MM.1S (cell line): Measurements from ENCODE around the gene COL27A1.

Experiments
- DNase-seq: peaks from one replicate; pipeline ENCODE4 v3.0.0-alpha.2; 2015
- H2AFZ ChIP-seq: fragments of 300-600 bp; sonication (generic); 2 replicates; pipeline ENCODE4 v1.6.0; 2016; ENCODE audit warnings: antibody characterized with exemption, low read length
- H3F3A ChIP-seq: fragments of 300-600 bp; sonication (generic); 2 replicates; pipeline ENCODE4 v1.6.1; 2016; ENCODE audit warnings: mild to moderate bottlenecking, antibody characterized with exemption, low read length, moderate library complexity, mixed read lengths; ENCODE audit not compliant: insufficient read depth
- H3K27ac ChIP-seq: fragments of 300-600 bp; sonication (generic); 2 replicates; pipeline ENCODE4 v1.5.1; 2016; ENCODE audit warnings: mild to moderate bottlenecking, low read length
- H3K27me3 ChIP-seq: fragments of 300-600 bp; sonication (generic); replicated peaks from 2 replicates; pipeline ENCODE4 v1.6.0; 2016; ENCODE audit warnings: low read length; ENCODE audit not compliant: insufficient read depth
- H3K36me3 ChIP-seq: fragments of 300-600 bp; sonication (generic); replicated peaks from 2 replicates; pipeline ENCODE4 v1.6.1; 2016; ENCODE audit warnings: mild to moderate bottlenecking, low read length, mixed read lengths; ENCODE audit not compliant: insufficient read depth
- H3K4me1 ChIP-seq: fragments of 300-600 bp; sonication (generic); 2 replicates; pipeline ENCODE4 v1.6.1; 2016; ENCODE audit warnings: low read length, mixed read lengths
- H3K4me2 ChIP-seq: fragments of 300-600 bp; sonication (generic); 2 replicates; pipeline ENCODE4 v1.6.0; 2016; ENCODE audit warnings: low read depth, low read length
- H3K4me3 ChIP-seq: fragments of 300-600 bp; sonication (generic); 2 replicates; pipeline ENCODE4 v1.5.1; 2016; ENCODE audit warnings: low read length, mixed read lengths
- H3K79me2 ChIP-seq: fragments of 300-600 bp; sonication (generic); 2 replicates; pipeline ENCODE4 v1.6.1; 2016; ENCODE audit warnings: mixed run types, low read length, mixed read lengths
- H3K9ac ChIP-seq: fragments of 300-600 bp; sonication (generic); 2 replicates; pipeline ENCODE4 v1.6.1; 2016; ENCODE audit warnings: low read length, mixed read lengths
- H3K9me2 ChIP-seq: fragments of 300-600 bp; sonication (generic); replicated peaks from 2 replicates; pipeline ENCODE4 v1.6.1; 2016; ENCODE audit warnings: mild to moderate bottlenecking, low read length, mixed read lengths; ENCODE audit not compliant: insufficient read depth
- H3K9me3 ChIP-seq: fragments of 300-600 bp; sonication (generic); replicated peaks from 2 replicates; pipeline ENCODE4 v1.6.1; 2016; ENCODE audit warnings: mild to moderate bottlenecking, low read length, mixed read lengths; ENCODE audit not compliant: insufficient read depth
- H4K20me1 ChIP-seq: fragments of 300-600 bp; sonication (generic); 2 replicates; pipeline ENCODE4 v1.6.1; 2016; ENCODE audit warnings: mild to moderate bottlenecking, low read length, moderate library complexity, mixed read lengths; ENCODE audit not compliant: insufficient read depth
- EZH2 ChIP-seq: fragments of 300-600 bp; sonication (generic); optimal IDR thresholded peaks from 2 replicates; pipeline ENCODE3; 2017; ENCODE audit warnings: low read depth, mild to moderate bottlenecking, antibody characterized with exemption, low read length, mixed read lengths
- EZH2phosphoT487 ChIP-seq: fragments of 300-600 bp; sonication (generic); IDR thresholded peaks from 2 replicates; pipeline ENCODE4 v1.6.1; 2018; ENCODE audit warnings: antibody characterized with exemption, low read length
- TF ChIP-seq, protein P1 (sequence below): fragments of 300-600 bp; sonication (generic); IDR thresholded peaks from 2 replicates; pipeline ENCODE4 v1.5.1; 2016; ENCODE audit warnings: antibody characterized with exemption, low read length, mixed read lengths

Gene COL27A1

DNA sequence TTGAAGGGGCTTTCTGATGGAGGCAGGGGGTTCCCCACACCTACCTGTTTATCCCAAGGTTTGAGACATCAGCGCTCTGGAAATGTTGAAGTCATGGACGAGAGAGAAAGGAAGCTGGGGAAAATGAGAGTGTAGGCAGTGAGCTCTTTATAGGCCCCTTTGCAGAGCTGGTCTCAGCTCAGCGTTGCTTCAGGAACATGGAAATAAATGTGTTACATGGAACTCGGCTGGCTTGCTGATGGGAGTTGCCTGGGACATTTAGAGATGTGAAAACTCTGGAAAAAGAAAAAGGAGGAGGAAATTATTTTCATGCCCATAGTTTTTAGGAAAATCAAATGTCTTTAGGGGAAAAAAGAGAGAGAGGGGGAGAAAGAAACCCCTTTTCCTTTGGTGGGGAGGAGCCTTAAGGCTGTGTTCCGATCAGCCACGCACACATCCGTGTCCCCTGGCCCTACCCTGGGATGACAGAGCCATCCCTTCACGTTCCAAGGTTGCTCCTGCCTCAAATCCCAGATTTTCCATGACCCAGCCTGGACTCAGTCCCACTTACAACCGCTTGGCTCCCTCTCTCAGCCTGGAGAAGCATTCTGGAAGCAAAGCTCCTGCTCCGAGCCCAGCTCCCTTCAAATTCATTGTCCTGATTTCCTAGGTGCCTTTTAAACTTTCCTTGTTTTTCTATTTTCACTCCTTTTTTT, 78.3 kb downstream of the COL27A1 start:
- no peaks in the 10 kb centered on the region for H3K9me2 ChIP-seq
- H3K27ac ChIP-seq = no peak overlapping the region
- peaks cover 9% of the 10 kb centered on the region for H3K27me3 ChIP-seq
- no peaks in the 10 kb centered on the region for H4K20me1 ChIP-seq
- no peak for TF ChIP-seq EZH2phosphoT487
- H3K4me3 ChIP-seq = no peak overlapping the region
- no peaks in the 10 kb centered on the region for H3K79me2 ChIP-seq
- no peaks in the 10 kb centered on the region for H3K9me3 ChIP-seq
- no peaks in the 10 kb centered on the region for H3K36me3 ChIP-seq
- no peaks in the 10 kb centered on the region for H3F3A ChIP-seq
- no peak overlapping the region for H2AFZ ChIP-seq
- H3K4me2 ChIP-seq = no peak overlapping the region
- H3K9ac ChIP-seq = no peak overlapping the region
- no peak for DNase-seq
- no peaks in the 10 kb centered on the region for H3K4me1 ChIP-seq

DNA sequence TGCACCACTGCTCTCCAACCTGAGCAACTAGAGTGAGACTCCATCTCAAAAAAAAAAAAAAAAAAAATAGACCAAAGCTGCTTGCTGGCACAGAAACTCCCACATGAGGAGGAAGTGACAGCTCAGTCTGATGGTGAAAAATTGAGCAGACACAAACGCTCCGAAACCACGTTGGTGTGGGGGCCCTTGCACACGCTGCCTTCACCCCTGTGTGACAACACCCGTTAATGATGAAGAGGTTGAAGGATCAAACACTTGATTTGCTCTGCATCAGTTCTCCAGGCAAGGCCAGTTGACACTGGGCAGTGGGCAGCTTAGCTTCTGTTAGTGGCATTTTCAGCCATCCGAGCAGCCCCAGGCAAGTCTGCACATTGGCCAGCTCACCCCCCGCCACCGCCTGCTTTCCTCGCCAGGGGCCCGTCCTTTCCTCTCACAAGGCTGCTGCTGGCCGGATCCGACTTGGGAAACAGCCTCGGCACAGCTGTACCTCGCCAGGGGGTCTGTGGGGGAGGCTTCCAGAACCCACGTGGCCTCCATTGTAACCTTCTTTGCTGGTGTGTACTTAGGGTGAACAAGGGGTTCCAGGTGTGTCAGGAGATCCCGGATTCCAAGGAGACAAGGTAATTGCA, 79.8 kb downstream of the COL27A1 start:
- H2AFZ ChIP-seq = no peak overlapping the region
- H3K36me3 ChIP-seq = no peaks in the 10 kb centered on the region
- no peaks in the 10 kb centered on the region for H3K9me2 ChIP-seq
- H3K9ac ChIP-seq = no peak overlapping the region
- H3K27me3 ChIP-seq = peaks cover 9% of the 10 kb centered on the region
- DNase-seq = no peak
- H3K4me3 ChIP-seq = no peak overlapping the region
- H3K4me1 ChIP-seq = no peaks in the 10 kb centered on the region
- H3K27ac ChIP-seq = no peak overlapping the region
- H3K79me2 ChIP-seq = no peaks in the 10 kb centered on the region
- TF ChIP-seq EZH2phosphoT487 (no peak), EZH2 (no peak)
- TF ChIP-seq, protein P1, sequence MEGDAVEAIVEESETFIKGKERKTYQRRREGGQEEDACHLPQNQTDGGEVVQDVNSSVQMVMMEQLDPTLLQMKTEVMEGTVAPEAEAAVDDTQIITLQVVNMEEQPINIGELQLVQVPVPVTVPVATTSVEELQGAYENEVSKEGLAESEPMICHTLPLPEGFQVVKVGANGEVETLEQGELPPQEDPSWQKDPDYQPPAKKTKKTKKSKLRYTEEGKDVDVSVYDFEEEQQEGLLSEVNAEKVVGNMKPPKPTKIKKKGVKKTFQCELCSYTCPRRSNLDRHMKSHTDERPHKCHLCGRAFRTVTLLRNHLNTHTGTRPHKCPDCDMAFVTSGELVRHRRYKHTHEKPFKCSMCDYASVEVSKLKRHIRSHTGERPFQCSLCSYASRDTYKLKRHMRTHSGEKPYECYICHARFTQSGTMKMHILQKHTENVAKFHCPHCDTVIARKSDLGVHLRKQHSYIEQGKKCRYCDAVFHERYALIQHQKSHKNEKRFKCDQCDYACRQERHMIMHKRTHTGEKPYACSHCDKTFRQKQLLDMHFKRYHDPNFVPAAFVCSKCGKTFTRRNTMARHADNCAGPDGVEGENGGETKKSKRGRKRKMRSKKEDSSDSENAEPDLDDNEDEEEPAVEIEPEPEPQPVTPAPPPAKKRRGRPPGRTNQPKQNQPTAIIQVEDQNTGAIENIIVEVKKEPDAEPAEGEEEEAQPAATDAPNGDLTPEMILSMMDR = no peak
- no peaks in the 10 kb centered on the region for H3F3A ChIP-seq
- no peak overlapping the region for H3K4me2 ChIP-seq
- H4K20me1 ChIP-seq = no peaks in the 10 kb centered on the region
- no peaks in the 10 kb centered on the region for H3K9me3 ChIP-seq

DNA sequence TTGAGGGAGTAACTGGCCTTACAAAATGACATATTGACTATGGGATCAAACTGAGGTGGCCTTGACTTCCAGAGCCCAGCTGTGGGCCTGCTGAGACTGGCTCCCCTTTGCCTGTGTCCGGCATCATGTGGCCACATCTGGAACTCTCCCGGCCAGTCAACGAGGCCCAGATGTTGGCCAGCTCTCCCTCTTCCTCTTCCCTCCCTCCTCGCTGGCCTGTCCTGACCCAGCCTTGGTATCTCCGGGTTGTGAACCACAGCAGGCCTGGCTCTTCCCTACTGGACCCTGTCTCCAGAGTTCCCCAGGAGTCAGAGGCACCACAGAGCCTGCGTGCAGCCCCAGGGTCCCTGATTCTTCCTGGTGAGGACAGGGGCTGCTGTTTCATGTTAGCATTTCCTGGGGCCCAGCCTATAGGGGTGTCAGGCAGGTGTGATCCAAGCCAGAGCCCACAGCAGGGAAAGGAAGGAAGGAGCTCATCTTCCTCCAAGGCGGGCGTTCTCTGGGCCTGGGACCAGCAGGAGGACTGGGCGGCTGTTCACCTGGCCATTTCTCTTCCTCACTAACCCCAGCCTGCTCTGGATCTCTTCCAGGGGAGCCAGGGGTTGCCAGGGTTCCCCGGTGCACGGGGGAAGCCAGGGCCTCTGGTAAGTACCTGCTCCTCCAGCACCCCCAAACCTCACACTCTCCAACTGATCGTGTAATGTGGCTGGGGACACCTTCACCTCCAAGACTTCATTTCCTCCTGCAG, 81.2 kb downstream of the COL27A1 start:
- Histone ChIP-seq H4K20me1 (no peaks in the 10 kb centered on the region), H3F3A (no peaks in the 10 kb centered on the region), H3K9me2 (no peaks in the 10 kb centered on the region), H3K4me3 (no peak overlapping the region), H3K9ac (no peak overlapping the region), H2AFZ (no peak overlapping the region), H3K79me2 (no peaks in the 10 kb centered on the region), H3K4me1 (no peaks in the 10 kb centered on the region), H3K27ac (no peak overlapping the region), H3K9me3 (no peaks in the 10 kb centered on the region), H3K4me2 (no peak overlapping the region), H3K36me3 (no peaks in the 10 kb centered on the region), H3K27me3 (peaks cover 9% of the 10 kb centered on the region)
- TF ChIP-seq EZH2 = no peak
- no peak for TF ChIP-seq EZH2phosphoT487
- TF ChIP-seq, protein P1 = no peak
- no peak for DNase-seq
